NCI-H82 treated with DMSO at 0.1 percent for 48 hours (cell line): ENCODE measurements around the gene CD3G.
"Not testable (repeated sequence)": the region's sequence is repeated elsewhere in the genome, so short reads cannot be mapped to it uniquely, and the experiment has no call there.

ENCODE experiments used
- DNase-seq: peaks from one replicate; lab custom pipeline; 2025; ENCODE audit not compliant: unreplicated experiment; lab: John Stamatoyannopoulos, UW

The CD3G gene

GRCh38 chr11:118375978-118376377, 31.8 kb downstream of the CD3G start:
- no peak for DNase-seq

- no peak for DNase-seq
These were observed 35.4 kb downstream of the CD3G start for GRCh38 chr11:118379497-118379896.

- no peak for DNase-seq
These were observed 36.4 kb downstream of the CD3G start for GRCh38 chr11:118380571-118380970.

- no peak for DNase-seq
These were observed 38.8 kb downstream of the CD3G start for GRCh38 chr11:118382954-118383353.

GRCh38 chr11:118383657-118384056, 39.5 kb downstream of the CD3G start:
- DNase-seq = no peak

- DNase-seq = no peak
These were observed 52.0 kb downstream of the CD3G start for GRCh38 chr11:118396097-118396501.

GRCh38 chr11:118397448-118397847, 53.3 kb downstream of the CD3G start:
- no peak for DNase-seq

- DNase-seq = no peak
These were observed 54.8 kb downstream of the CD3G start for GRCh38 chr11:118398791-118399559.

- peak; percentile 82 for DNase-seq
These were observed 57.2 kb downstream of the CD3G start, which contains the start of gene ATP5MG for GRCh38 chr11:118401151-118401879. TSS of gene ATP5MG (plus strand) at chr11:118401606. CDS start at chr11:118401666, 60 bp downstream.

GRCh38 chr11:118401880-118402590, 57.9 kb downstream of the CD3G start:
- DNase-seq = no peak

- not testable (repeated sequence) for DNase-seq
These were observed 58.5 kb downstream of the CD3G start for GRCh38 chr11:118402594-118402993.
